A549 (cell line): ENCODE results near the gene DNMT3B.

Experiments
- EP300 ChIP-seq, 2 experiments: fragments of >200 bp; sonication (Bioruptor Twin); formaldehyde crosslinking; IDR thresholded peaks; 2 replicates in 1 of 2; 3 replicates in 1 of 2; pipeline ENCODE4 v1.6.1; 2016 to 2017
- RCOR1 ChIP-seq: fragments of 150-350 bp; IDR thresholded peaks from 2 replicates; pipeline ENCODE4 v1.6.1; 2014; ENCODE audit warnings: antibody characterized with exemption, low read length, low read depth
- SMC3 ChIP-seq: fragments of >200 bp; sonication (Bioruptor Twin); formaldehyde crosslinking; IDR thresholded peaks from 3 replicates; pipeline ENCODE4 v1.6.1; 2018; ENCODE audit warnings: inconsistent platforms
- ZFP36 ChIP-seq: fragments of 450-650 bp; IDR thresholded peaks from 2 replicates; pipeline ENCODE4 v1.6.1; 2014; ENCODE audit warnings: borderline replicate concordance; ENCODE audit not compliant: partially characterized antibody
- TF ChIP-seq, protein P1 (sequence below): fragments of >200 bp; sonication (Bioruptor Twin); formaldehyde crosslinking; IDR thresholded peaks from 3 replicates; pipeline ENCODE4 v1.5.1; 2016

DNA sequence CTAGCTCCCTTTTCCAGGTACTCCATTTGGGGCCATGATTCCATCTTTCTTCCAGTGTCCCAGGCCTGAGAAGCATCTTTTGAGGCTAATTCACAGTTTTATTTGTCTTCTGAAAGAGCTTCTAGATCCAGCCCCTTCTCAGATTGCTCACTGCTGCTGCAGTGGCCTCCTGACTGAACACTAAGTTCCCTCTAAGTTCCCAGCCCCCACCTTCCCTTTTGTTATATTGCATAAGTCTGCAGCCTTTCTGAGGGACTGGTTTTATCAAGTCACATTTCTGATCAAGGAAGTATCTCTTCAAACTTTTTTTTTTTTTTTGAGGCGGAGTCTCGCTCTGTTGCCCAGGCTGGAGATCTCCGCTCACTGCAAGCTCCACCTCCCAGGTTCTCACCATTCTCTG, 68.3 kb downstream of the DNMT3B start:
- TF ChIP-seq, protein P1, sequence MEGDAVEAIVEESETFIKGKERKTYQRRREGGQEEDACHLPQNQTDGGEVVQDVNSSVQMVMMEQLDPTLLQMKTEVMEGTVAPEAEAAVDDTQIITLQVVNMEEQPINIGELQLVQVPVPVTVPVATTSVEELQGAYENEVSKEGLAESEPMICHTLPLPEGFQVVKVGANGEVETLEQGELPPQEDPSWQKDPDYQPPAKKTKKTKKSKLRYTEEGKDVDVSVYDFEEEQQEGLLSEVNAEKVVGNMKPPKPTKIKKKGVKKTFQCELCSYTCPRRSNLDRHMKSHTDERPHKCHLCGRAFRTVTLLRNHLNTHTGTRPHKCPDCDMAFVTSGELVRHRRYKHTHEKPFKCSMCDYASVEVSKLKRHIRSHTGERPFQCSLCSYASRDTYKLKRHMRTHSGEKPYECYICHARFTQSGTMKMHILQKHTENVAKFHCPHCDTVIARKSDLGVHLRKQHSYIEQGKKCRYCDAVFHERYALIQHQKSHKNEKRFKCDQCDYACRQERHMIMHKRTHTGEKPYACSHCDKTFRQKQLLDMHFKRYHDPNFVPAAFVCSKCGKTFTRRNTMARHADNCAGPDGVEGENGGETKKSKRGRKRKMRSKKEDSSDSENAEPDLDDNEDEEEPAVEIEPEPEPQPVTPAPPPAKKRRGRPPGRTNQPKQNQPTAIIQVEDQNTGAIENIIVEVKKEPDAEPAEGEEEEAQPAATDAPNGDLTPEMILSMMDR = no peak
- TF ChIP-seq ZFP36 = no peak
- TF ChIP-seq RCOR1 = no peak
- TF ChIP-seq EP300 (IDR thresholded peaks at IDR 0.05) = no peak
- no peak for TF ChIP-seq SMC3
